ENCODE measurements around the gene STAM2.

The STAM2 gene

GRCh38 chr2:152075461-152076050 lies 100.0 kb downstream of the STAM2 start:
- DNase-seq (ENCODE audit: low read depth in 2 of 3, low spot score in 1 of 3): no peak

- DNase-seq (ENCODE audit: low read depth in 2 of 3, low spot score in 1 of 3): no peak
Measured at GRCh38 chr2:152072011-152072410, 103.6 kb downstream of the STAM2 start.

- DNase-seq (ENCODE audit: low read depth in 2 of 3, low spot score in 1 of 3): no peak
Measured at GRCh38 chr2:152071518-152071917, 104.0 kb downstream of the STAM2 start.

- DNase-seq (ENCODE audit: low read depth in 2 of 3, low spot score in 1 of 3): no peak
Measured at GRCh38 chr2:152071092-152071491, 104.5 kb downstream of the STAM2 start.

- no peak for DNase-seq (ENCODE audit: low read depth in 2 of 3, low spot score in 1 of 3)
Measured at GRCh38 chr2:152068226-152068625, 107.3 kb downstream of the STAM2 start.

GRCh38 chr2:152067823-152068222 lies 107.7 kb downstream of the STAM2 start:
- DNase-seq (ENCODE audit: low read depth in 2 of 3, low spot score in 1 of 3): no peak

Data from stimulated activated CD4-positive, alpha-beta T cell treated with anti-CD3 and anti-CD28 coated beads, Interleukin-12 subunit alpha, Interleukin-12 subunit beta, amount 100 ng/mL, for 48 hours (primary cell).